HEK293 (cell line): ENCODE results near the gene DDX52.

ENCODE experiments used
- CTCF ChIA-PET: fragments of 350-600 bp; formaldehyde crosslinking; extraction: SDS; loops from one replicate; lab custom pipeline; 2021; ENCODE audit warnings: antibody characterized with exemption; lab: Yijun Ruan, JAX
- POLR2A ChIA-PET: fragments of 300-600 bp; formaldehyde crosslinking; extraction: SDS; loops from one replicate; lab custom pipeline; 2020; ENCODE audit warnings: antibody characterized with exemption, inconsistent platforms; lab: Yijun Ruan, JAX
- H3K27ac ChIP-seq: fragments of 200-500 bp; sonication (Bioruptor generic); 2 replicates; pipeline ENCODE4 v1.5.1; 2014; ENCODE audit warnings: low read depth, low read length, control low read depth, inconsistent platforms; ENCODE audit errors: extremely low read depth
- H3K36me3 ChIP-seq, 2 experiments: fragments of 200-500 bp in 1 of 2; sonication (Bioruptor generic) in 1 of 2; 1 replicate in 1 of 2; 2 replicates in 1 of 2; pipeline ENCODE4 v1.5.1; 2014 to 2017; ENCODE audit warnings: inconsistent platforms in 2 of 2, low read length in 2 of 2; ENCODE audit not compliant: control insufficient read depth in 2 of 2, insufficient read depth in 1 of 2
- H3K4me1 ChIP-seq: fragments of 200-500 bp; sonication (Bioruptor generic); 2 replicates; pipeline ENCODE4 v1.5.1; 2014; ENCODE audit warnings: mild to moderate bottlenecking, low read length, inconsistent platforms; ENCODE audit not compliant: control insufficient read depth, insufficient read depth
- H3K4me3 ChIP-seq: 2 replicates; pipeline ENCODE4 v1.5.1; 2011; ENCODE audit warnings: low read depth, mild to moderate bottlenecking, control low read depth, low read length, moderate library complexity
- H3K9me3 ChIP-seq: fragments of 200-500 bp; sonication (Bioruptor generic); 2 replicates; pipeline ENCODE4 v1.5.1; 2014; ENCODE audit warnings: low read depth, low read length, inconsistent platforms; ENCODE audit not compliant: control insufficient read depth, insufficient read depth
- BCL11A ChIP-seq: fragments of 450-650 bp; formaldehyde crosslinking; IDR thresholded peaks from 2 replicates; pipeline ENCODE4 v1.5.1; 2016; ENCODE audit warnings: low read depth, missing biosample characterization, missing genetic modification characterization
- ELK4 ChIP-seq: IDR thresholded peaks from 2 replicates; pipeline ENCODE4 v1.6.1; 2011; ENCODE audit warnings: mild to moderate bottlenecking, low read depth, low read length, borderline replicate concordance
- GLI4 ChIP-seq: fragments of 450-650 bp; formaldehyde crosslinking; IDR thresholded peaks from 2 replicates; pipeline ENCODE4 v1.5.1; 2016; ENCODE audit warnings: missing biosample characterization, missing genetic modification characterization
- KLF8 ChIP-seq: fragments of 450-650 bp; formaldehyde crosslinking; IDR thresholded peaks from 2 replicates; pipeline ENCODE4 v1.5.1; 2016; ENCODE audit warnings: missing biosample characterization, missing genetic modification characterization
- PBX3 ChIP-seq: sonication (generic); formaldehyde crosslinking; IDR thresholded peaks from 2 replicates; pipeline ENCODE4 v1.8.1; 2022; ENCODE audit warnings: mild to moderate bottlenecking, moderate library complexity, missing genetic modification reagents
- SALL2 ChIP-seq: fragments of 450-650 bp; formaldehyde crosslinking; IDR thresholded peaks from 2 replicates; pipeline ENCODE4 v1.5.0; 2017; ENCODE audit warnings: missing biosample characterization, mild to moderate bottlenecking, missing genetic modification characterization, borderline replicate concordance
- SCRT2 ChIP-seq: fragments of 450-650 bp; formaldehyde crosslinking; IDR thresholded peaks from 2 replicates; pipeline ENCODE4 v1.5.1; 2016; ENCODE audit warnings: missing biosample characterization, missing genetic modification characterization
- TCF7L2 ChIP-seq: IDR thresholded peaks from 2 replicates; pipeline ENCODE4 v1.6.1; 2011; ENCODE audit warnings: low read depth, mild to moderate bottlenecking, inconsistent platforms, low read length, moderate library complexity, borderline replicate concordance
- WT1 ChIP-seq: fragments of 450-650 bp; formaldehyde crosslinking; IDR thresholded peaks from 2 replicates; pipeline ENCODE4 v1.5.1; 2016; ENCODE audit warnings: missing biosample characterization, missing genetic modification characterization
- ZBTB6 ChIP-seq: fragments of 450-650 bp; formaldehyde crosslinking; IDR thresholded peaks from 2 replicates; pipeline ENCODE4 v1.5.1; 2017; ENCODE audit warnings: missing biosample characterization, missing genetic modification characterization
- ZBTB7A ChIP-seq: fragments of 450-650 bp; formaldehyde crosslinking; IDR thresholded peaks from 2 replicates; pipeline ENCODE4 v1.5.1; 2016; ENCODE audit warnings: low read depth, missing biosample characterization, missing genetic modification characterization
- ZFP41 ChIP-seq: fragments of 450-650 bp; formaldehyde crosslinking; IDR thresholded peaks from 2 replicates; pipeline ENCODE4 v1.5.1; 2016; ENCODE audit warnings: missing biosample characterization, missing genetic modification characterization, borderline replicate concordance
- ZNF155 ChIP-seq: fragments of 450-650 bp; formaldehyde crosslinking; IDR thresholded peaks from 2 replicates; pipeline ENCODE4 v1.5.1; 2016; ENCODE audit warnings: missing biosample characterization, missing genetic modification characterization
- ZNF2 ChIP-seq: fragments of 450-650 bp; formaldehyde crosslinking; IDR thresholded peaks from 2 replicates; pipeline ENCODE4 v1.5.1; 2016; ENCODE audit warnings: missing biosample characterization, missing genetic modification characterization
- ZNF266 ChIP-seq: fragments of 450-650 bp; formaldehyde crosslinking; IDR thresholded peaks from 2 replicates; pipeline ENCODE4 v1.5.1; 2016; ENCODE audit warnings: missing biosample characterization, missing genetic modification characterization, low read depth
- ZNF274 ChIP-seq, 2 experiments: fragments of 200-500 bp in 1 of 2; fragments of 450-650 bp in 1 of 2; sonication (Bioruptor generic) in 1 of 2; formaldehyde crosslinking in 1 of 2; IDR thresholded peaks; 2 replicates each; pipeline versions ENCODE4 v1.5.1 to v1.6.1; 2014 to 2016; ENCODE audit warnings: borderline replicate concordance in 1 of 2, inconsistent platforms in 1 of 2, low read length in 1 of 2, missing biosample characterization in 1 of 2, missing genetic modification characterization in 1 of 2
- ZNF324 ChIP-seq: fragments of 450-650 bp; formaldehyde crosslinking; IDR thresholded peaks from 2 replicates; pipeline ENCODE4 v1.5.1; 2016; ENCODE audit warnings: missing biosample characterization, missing genetic modification characterization
- ZNF366 ChIP-seq: fragments of 450-650 bp; formaldehyde crosslinking; conservative IDR thresholded peaks from 2 replicates; pipeline ENCODE4 v1.5.1; 2016; ENCODE audit warnings: missing biosample characterization, missing genetic modification characterization
- ZNF404 ChIP-seq: fragments of 450-650 bp; formaldehyde crosslinking; IDR thresholded peaks from 2 replicates; pipeline ENCODE4 v1.5.1; 2017; ENCODE audit warnings: missing biosample characterization, missing genetic modification characterization
- ZNF473 ChIP-seq: fragments of 450-650 bp; formaldehyde crosslinking; IDR thresholded peaks from 2 replicates; pipeline ENCODE4 v1.5.1; 2017; ENCODE audit warnings: missing biosample characterization, missing genetic modification characterization
- ZNF514 ChIP-seq: fragments of 450-650 bp; formaldehyde crosslinking; IDR thresholded peaks from 2 replicates; pipeline ENCODE4 v1.5.1; 2016; ENCODE audit warnings: missing biosample characterization, missing genetic modification characterization
- ZNF521 ChIP-seq: fragments of 450-650 bp; formaldehyde crosslinking; IDR thresholded peaks from 2 replicates; pipeline ENCODE4 v1.5.1; 2017; ENCODE audit warnings: missing biosample characterization, mild to moderate bottlenecking, missing genetic modification characterization
- ZNF529 ChIP-seq: fragments of 450-650 bp; formaldehyde crosslinking; IDR thresholded peaks from 2 replicates; pipeline ENCODE4 v1.5.1; 2017; ENCODE audit warnings: missing genetic modification characterization, missing biosample characterization; ENCODE audit not compliant: insufficient replicate concordance
- ZNF548 ChIP-seq: fragments of 450-650 bp; formaldehyde crosslinking; IDR thresholded peaks from 2 replicates; pipeline ENCODE4 v1.5.1; 2016; ENCODE audit warnings: missing biosample characterization, missing genetic modification characterization
- ZNF600 ChIP-seq: fragments of 450-650 bp; formaldehyde crosslinking; IDR thresholded peaks from 2 replicates; pipeline ENCODE4 v1.5.1; 2016; ENCODE audit warnings: missing biosample characterization, missing genetic modification characterization
- ZNF624 ChIP-seq: fragments of 450-650 bp; formaldehyde crosslinking; IDR thresholded peaks from 2 replicates; pipeline ENCODE4 v1.5.1; 2017; ENCODE audit warnings: missing biosample characterization, missing genetic modification characterization
- ZNF645 ChIP-seq: fragments of 450-650 bp; formaldehyde crosslinking; IDR thresholded peaks from 2 replicates; pipeline ENCODE4; 2016; ENCODE audit warnings: missing biosample characterization, missing genetic modification characterization
- ZNF658 ChIP-seq: fragments of 450-650 bp; formaldehyde crosslinking; IDR thresholded peaks from 2 replicates; pipeline ENCODE4; 2016; ENCODE audit warnings: missing biosample characterization, missing genetic modification characterization
- ZNF76 ChIP-seq: fragments of 450-650 bp; formaldehyde crosslinking; IDR thresholded peaks from 2 replicates; pipeline ENCODE4; 2016; ENCODE audit warnings: low read depth, missing biosample characterization, missing genetic modification characterization, borderline replicate concordance
- ZNF830 ChIP-seq: fragments of 450-650 bp; IDR thresholded peaks from 2 replicates; pipeline ENCODE4 v1.5.0; 2018; ENCODE audit warnings: missing biosample characterization, missing genetic modification characterization, low read depth, mild to moderate bottlenecking, moderate library complexity
- ZSCAN23 ChIP-seq: fragments of 450-650 bp; formaldehyde crosslinking; IDR thresholded peaks from 2 replicates; pipeline ENCODE4 v1.5.1; 2016; ENCODE audit warnings: missing biosample characterization, missing genetic modification characterization

The DDX52 gene

GRCh38 chr17:37614391-37614790, 28.9 kb downstream of the DDX52 start:
- Histone ChIP-seq H3K4me1 (no peaks in the 10 kb centered on the region), H3K36me3 (peaks cover 57 to 74% of the 10 kb centered on the region in 2 experiments), H3K9me3 (no peaks in the 10 kb centered on the region), H3K27ac (no peak overlapping the region), H3K4me3 (no peak overlapping the region)
- POLR2A ChIA-PET, result no interaction called here
- TF ChIP-seq SALL2 (no peak), ZSCAN23 (tag by site-specific recombination) (no peak), ZNF274 (IDR thresholded peaks at IDR 0.05; ENCODE audit: low read length) (no peak), ZNF274 (tag by site-specific recombination; IDR thresholded peaks at IDR 0.05; ENCODE audit: borderline replicate concordance) (no peak), ZNF76 (tag by site-specific recombination) (no peak), ZNF548 (tag by site-specific recombination) (no peak), ELK4 (no peak), ZNF324 (no peak), SCRT2 (tag by site-specific recombination) (no peak), ZNF600 (tag by site-specific recombination) (no peak), ZBTB6 (tag by site-specific recombination) (no peak), KLF8 (no peak), ZBTB7A (tag by site-specific recombination) (no peak), ZNF658 (tag by site-specific recombination) (no peak), ZNF155 (tag by site-specific recombination) (no peak), ZNF645 (tag by site-specific recombination) (no peak), GLI4 (tag by site-specific recombination) (no peak), TCF7L2 (no peak), ZNF366 (tag by site-specific recombination) (no peak), ZNF404 (tag by site-specific recombination) (no peak), WT1 (tag by site-specific recombination) (no peak)
- CTCF ChIA-PET, result no interaction called here

GRCh38 chr17:37610971-37611370, 32.3 kb downstream of the DDX52 start:
- Histone ChIP-seq H3K4me3 (no peak overlapping the region), H3K9me3 (no peaks in the 10 kb centered on the region), H3K4me1 (peaks cover 7% of the 10 kb centered on the region; the same call in 1 of the 2 replicates), H3K36me3 (peaks cover 25 to 43% of the 10 kb centered on the region in 2 experiments), H3K27ac (no peak overlapping the region)
- ChIA-PET CTCF (interaction anchor here (0.7 to 3.1 kb wide), 3 partner anchors 8 to 871 kb away, joined by 3 to 13 read pairs (median 6); no protein-coding TSS in a partner anchor), POLR2A (interaction anchor here (1.1 to 1.8 kb wide), 2 partner anchors 9 to 160 kb away, joined by 5 read pairs; no protein-coding TSS in a partner anchor)
- TF ChIP-seq ZNF514, result no peak
- no peak for TF ChIP-seq ZNF266 (tag by site-specific recombination)
- TF ChIP-seq BCL11A (tag by site-specific recombination), result no peak
- TF ChIP-seq ZNF830 (tag by site-specific recombination), result no peak
- TF ChIP-seq ZNF521 (tag by site-specific recombination), result no peak
- no peak for TF ChIP-seq ZNF2 (tag by site-specific recombination)
- no peak for TF ChIP-seq ZFP41 (tag by site-specific recombination)
- TF ChIP-seq PBX3 (CRISPR knock-in tag), result no peak
- TF ChIP-seq ZNF529 (tag by site-specific recombination), result no peak
- TF ChIP-seq ZNF624 (tag by site-specific recombination), result no peak
- TF ChIP-seq ZNF473 (tag by site-specific recombination), result no peak
